HCEC 1CT (cell line): ENCODE measurements around the gene PSMB3.
"Not testable (repeated sequence)": the region's sequence is repeated elsewhere in the genome, so short reads cannot be mapped to it uniquely, and the experiment has no call there.

Experiments
- DNase-seq: peaks from one replicate; pipeline ENCODE4 v3.0.0-alpha.2; 2017

Gene PSMB3

DNA sequence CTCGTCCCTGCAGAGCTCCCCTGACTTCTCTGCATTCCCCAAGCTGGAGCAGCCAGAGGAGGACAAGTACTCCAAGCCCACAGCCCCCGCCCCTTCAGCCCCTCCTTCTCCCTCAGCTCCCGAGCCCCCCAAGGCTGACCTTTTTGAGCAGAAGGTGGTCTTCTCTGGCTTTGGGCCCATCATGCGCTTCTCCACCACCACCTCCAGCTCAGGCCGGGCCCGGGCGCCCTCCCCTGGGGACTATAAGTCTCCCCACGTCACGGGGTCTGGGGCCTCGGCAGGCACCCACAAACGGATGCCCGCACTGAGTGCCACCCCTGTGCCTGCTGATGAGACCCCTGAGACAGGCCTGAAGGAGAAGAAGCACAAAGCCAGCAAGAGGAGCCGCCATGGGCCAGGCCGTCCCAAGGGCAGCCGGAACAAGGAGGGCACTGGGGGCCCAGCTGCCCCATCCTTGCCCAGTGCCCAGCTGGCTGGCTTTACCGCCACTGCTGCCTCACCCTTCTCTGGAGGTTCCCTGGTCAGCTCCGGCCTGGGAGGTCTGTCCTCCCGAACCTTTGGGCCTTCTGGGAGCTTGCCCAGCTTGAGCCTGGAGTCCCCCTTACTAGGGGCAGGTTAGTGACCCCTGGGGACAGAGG, 36.1 kb upstream of the PSMB3 start:
- no peak for DNase-seq

DNA sequence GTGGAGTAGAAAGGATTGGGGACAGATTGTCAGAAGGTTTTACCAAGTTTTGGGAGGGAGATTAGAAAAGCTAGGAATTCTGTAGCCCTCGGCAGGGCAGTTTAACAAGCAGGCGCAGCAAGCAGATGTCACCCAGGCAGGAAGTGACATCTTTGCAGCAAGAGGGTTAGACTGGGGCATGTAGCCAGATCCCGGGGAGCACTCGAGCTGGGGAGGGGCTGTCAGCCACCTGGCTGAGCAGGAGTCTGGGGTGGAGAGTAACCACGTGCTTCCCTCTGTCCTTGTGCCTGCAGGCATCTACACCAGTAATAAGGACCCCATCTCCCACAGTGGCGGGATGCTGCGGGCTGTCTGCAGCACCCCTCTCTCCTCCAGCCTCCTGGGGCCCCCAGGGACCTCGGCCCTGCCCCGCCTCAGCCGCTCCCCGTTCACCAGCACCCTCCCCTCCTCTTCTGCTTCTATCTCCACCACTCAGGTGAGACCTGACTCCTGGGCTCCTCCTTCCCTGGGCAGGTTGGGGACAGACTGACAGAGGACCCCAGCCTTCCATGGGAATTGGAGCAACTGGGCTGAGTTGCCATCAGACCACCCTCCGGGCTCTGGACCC, 35.3 kb upstream of the PSMB3 start:
- DNase-seq = no peak

DNA sequence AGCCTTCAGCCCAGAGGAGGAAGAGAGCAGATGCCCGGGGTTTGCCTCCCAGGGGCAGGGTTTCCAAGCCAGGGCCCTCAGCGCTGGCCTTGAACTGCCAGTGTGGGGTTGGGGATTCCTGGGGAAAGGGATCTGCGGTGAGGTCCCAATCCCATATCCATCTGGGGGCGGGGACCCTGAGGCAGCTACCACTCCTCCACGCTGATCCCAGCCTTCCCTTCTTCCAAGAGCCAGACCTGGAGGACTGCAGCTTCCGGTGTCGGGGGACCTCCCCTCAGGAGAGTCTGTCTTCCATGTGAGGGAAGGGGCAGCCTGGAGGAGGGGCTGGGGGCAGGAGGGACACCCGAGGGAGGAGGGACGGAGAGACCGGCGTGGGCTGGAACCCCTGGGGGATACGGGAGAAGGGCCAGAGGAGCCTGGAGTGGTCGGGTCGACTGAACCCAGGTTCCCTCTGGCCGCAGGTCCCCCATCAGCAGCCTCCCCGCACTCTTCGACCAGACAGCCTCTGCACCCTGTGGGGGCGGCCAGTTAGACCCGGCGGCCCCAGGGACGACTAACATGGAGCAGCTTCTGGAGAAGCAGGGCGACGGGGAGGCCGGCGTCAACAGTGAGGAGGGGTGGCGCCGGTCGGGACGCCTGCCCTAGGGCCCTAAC, 33.1 kb upstream of the PSMB3 start:
- no peak for DNase-seq

DNA sequence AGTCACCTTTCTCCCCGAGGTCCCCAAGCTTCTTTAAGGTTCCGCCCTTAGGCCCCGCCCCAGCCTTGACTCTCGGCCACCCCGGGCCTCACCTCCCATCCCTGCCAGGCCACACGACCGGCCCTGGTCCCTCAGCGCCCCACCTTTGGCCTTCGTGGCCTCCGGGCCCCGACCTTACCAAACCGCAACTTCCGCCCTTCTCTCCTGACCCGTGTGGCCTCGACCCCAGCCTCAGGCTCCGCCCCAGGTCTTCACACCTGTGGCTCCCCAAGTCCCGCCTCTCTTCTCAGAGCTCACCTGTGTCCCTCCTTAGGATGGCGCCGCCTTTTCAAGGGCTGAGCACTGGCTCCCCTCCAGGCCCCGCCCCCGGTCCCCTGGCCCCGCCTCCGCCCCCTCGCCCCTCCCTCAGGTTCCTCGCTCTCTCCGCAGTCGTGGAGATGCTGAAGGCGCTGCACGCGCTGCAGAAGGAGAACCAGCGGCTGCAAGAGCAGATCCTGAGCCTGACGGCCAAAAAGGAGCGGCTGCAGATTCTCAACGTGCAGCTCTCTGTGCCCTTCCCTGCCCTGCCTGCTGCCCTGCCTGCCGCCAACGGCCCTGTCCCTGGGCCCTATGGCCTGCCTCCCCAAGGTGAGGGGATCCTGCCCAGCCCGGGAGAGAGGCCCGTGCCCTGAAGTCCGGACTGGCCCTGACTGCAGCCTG, 32.4 kb upstream of the PSMB3 start:
- no peak for DNase-seq

DNA sequence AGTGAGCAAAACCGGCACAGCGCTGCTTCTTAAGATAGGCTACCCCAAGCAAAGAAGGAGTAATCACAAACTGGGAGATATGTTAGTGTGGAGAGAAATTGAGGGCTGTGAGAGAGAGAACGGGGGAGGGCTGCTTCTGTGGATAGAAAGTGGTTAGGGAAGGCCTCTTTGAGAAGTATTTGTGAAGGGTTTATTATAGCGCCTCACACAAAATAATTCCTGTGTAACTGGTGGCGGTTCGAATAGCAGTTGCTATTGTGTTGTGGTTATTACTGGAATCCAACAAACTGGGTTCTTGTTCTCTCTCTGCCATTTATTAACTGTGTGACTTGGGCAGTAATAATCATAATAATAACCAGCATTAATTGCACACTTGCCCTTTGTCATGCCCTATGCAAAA, 31.6 kb upstream of the PSMB3 start:
- DNase-seq = no peak

DNA sequence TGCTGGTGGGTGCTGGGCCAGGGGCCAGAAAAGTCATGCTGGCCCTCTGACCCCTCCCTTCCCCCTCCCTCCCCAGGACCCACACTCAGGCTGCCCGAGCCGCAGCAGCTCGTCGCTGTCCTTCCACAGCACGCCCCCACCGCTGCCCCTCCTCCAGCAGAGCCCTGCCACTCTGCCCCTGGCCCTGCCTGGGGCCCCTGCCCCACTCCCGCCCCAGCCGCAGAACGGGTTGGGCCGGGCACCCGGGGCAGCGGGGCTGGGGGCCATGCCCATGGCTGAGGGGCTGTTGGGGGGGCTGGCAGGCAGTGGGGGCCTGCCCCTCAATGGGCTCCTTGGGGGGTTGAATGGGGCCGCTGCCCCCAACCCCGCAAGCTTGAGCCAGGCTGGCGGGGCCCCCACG, 30.7 kb upstream of the PSMB3 start:
- no peak for DNase-seq

DNA sequence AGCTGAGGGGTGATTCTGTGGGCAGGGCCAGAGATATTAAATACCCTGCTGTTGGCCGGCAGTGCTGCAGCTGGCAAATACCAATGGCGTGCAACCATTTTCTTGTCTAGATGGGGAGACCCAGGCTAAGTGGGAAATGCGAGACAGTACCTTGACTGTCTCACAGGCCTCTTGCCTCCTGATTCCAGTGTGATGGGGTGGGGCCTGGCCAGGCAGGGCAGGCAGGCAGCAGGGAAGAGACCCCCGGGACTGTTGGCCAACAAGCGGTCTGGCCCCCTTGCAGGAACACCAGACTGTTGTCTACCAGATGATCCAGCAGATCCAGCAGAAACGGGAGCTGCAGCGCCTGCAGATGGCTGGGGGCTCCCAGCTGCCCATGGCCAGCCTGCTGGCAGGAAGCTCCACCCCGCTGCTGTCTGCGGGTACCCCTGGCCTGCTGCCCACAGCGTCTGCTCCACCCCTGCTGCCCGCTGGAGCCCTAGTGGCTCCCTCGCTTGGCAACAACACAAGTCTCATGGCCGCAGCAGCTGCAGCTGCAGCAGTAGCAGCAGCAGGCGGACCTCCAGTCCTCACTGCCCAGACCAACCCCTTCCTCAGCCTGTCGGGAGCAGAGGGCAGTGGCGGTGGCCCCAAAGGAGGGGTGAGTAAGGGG, 28.1 kb upstream of the PSMB3 start:
- DNase-seq = no peak

DNA sequence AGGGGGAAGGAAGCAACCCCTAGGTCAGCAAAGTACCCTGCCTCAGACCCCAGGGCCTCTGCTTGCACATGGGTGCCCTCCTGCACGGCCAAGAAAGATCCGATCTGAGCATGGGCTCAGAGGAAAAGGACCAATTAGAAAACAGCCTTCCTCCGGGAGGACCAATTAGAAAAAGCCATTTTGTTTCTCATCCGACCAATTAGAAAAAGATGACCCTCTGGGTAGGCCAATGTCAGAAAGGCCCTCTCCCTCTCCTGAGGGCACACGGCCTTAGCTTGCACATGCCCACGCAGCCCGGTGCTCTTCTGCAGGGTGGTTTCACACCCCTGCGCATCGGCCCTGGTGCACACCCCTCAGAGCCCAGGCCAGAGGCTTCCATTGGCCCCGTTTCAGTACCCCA, 27.5 kb upstream of the PSMB3 start:
- DNase-seq = no peak

DNA sequence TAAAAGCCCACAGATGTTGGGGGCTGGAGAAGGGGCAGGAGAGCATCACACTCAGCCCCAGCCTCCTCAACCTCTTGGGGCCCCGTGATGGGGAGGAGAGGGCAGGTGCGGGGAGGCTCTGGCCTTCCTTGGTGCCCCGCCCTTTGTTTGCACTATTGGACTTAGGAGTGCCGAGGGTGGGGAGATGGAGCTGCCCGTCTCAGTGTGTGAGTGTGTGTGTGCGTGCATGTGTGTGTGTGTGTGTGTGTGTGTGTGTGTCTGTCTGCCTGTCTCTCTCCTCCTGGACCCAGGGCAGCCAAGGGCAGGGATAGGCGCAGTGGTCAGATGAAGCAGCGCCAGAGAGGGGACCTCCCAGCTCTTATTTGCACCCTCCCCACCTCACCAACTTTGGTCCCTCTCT, 26.4 kb upstream of the PSMB3 start:
- DNase-seq = not testable (repeated sequence)

DNA sequence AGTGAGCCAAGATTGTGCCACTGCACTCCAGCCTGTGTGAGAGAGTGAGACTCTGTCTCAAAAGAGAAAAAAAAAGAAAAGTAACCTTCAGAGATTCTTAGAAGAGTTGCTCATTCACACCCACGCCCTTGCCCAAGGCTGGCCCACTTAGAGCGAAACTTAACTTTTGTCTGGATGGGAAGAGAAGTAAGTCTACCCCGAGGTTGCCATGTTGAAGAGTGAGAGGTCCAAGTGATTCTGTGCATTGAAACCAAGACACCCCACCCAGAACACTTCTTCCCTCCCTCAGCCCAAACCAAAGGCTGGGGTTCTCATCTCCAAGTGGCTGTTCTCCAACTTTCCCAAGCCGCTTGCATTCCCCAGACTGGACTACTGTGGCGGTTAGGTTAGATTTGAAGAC, 24.8 kb upstream of the PSMB3 start:
- no peak for DNase-seq

DNA sequence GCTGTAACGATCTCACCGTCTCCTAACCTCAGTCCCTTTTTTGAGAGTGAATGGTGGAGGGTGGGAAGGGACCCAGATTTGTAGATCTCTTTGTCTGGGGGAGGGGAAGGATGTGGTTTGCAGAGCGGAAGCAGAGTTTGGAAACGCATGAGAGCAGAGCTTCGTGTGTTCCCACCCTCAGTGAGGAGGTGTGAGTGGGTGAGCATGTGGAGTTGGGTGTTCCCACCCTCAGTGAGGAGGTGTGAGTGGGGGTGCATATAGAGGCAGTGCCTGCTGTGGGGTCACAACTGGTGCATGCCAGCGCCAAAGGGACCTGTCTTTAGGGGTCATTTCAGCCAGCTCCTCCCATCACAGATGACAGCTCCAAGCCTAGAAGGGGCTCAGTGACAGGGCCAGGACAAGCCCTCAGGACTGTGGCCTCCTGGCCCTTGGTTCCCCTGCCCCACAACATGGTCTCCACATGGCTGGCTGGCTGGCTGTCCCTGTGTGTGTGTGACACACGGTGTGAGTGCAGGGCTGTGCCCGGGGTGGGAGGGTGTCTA, 24.2 kb upstream of the PSMB3 start:
- DNase-seq = no peak

DNA sequence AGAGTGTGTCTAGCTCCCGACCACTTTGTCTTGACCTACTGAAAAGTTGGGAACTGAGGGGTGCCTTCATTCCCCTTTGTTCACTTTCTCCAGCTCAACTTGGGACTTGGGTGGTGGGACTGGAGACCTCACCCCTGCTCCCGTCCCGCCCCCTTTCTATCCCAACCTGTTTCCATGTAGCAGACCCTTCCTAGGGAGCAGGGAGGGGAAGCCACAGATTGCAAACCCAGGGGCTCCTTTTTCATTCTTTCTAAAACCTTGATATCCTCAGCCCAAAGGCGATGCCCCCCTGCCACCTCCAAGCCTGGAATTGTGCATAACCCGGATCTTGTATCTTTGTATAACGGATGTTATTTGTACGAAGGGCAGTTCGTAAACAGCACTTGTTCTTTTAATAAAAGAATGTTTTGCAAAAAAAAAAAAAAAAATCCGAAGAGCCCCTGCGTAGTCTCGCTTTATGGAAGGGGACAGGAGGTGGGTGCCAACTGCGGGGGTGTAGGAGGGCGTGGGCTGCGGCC, 23.1 kb upstream of the PSMB3 start:
- no peak for DNase-seq

DNA sequence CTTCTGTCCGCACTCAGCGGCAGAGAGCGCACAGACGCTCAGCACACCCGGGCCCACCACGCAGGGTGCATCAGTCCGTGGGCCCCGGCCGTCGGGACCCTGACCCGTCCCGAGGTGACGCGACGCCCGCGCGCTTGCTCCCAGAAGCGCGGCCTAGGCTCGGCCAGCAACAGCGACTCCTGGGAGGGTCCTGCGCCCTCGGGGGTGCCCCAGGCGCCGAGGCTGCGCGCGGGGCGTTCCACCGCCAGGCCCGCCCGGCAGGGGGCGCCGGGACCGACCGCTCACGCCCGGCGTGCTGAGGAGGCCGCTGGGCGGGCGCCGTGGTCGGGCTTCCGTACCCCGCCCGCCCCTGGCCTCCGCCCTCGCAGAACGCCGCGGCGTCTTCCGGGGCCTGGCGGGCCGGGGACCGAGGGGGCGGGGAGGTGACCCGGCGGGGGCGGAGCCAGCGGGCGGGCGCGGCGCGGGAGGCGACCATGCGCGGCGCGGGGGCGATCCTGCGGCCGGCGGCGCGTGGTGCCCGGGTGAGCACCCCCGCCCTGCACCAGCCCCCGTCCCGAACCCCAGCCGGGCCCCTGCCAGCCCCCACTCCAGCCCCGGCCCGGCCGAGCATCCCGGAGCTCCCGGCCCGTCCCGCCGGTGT, 22.5 kb upstream of the PSMB3 start, which contains the start of gene CISD3:
CISD3 (plus strand) TSS at position 456 of the 640 bp plus-strand sequence; CDS start at position 474, 18 bp downstream.
- DNase-seq = peak; percentile 85

DNA sequence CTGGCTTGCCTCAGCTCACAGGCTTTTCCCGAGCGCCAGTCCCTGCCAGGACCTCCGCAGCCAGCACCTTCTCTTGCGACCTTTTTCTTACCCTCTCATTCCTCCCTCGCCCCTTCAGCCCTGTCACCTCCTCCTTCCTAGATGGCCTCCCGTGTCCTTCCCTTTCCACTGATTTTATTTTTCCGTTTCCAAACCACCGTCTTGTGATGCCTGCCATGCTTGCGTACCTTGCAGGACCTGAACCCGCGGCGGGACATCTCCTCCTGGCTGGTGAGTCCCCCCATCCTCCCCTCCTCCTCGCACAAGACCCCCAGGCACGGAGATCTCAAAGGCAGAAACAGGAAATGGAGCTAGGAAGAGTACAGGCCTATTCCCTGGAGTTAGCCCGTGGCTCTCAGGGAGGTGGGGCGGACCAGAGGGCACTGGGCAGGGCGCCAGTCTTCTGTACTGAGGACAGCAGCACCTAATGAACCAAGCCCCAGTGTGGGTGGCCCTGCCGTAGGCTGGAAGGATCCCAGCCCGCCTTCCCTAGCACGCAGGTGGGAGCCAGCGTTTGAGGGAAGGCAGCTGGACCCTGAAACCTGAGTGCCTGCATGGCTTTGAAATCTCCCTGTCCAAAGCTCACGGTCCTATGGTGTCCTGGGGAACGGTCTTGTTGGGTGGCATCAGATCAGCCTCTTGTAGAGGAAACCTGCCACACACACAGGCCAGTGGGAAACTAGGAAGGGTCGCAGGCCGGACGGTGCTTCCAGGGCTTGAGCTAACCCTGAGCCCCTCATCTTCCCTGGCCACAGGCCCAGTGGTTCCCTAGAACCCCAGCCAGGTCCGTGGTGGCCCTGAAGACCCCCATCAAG, 21.8 kb upstream of the PSMB3 start:
- peak; percentile 63 for DNase-seq

DNA sequence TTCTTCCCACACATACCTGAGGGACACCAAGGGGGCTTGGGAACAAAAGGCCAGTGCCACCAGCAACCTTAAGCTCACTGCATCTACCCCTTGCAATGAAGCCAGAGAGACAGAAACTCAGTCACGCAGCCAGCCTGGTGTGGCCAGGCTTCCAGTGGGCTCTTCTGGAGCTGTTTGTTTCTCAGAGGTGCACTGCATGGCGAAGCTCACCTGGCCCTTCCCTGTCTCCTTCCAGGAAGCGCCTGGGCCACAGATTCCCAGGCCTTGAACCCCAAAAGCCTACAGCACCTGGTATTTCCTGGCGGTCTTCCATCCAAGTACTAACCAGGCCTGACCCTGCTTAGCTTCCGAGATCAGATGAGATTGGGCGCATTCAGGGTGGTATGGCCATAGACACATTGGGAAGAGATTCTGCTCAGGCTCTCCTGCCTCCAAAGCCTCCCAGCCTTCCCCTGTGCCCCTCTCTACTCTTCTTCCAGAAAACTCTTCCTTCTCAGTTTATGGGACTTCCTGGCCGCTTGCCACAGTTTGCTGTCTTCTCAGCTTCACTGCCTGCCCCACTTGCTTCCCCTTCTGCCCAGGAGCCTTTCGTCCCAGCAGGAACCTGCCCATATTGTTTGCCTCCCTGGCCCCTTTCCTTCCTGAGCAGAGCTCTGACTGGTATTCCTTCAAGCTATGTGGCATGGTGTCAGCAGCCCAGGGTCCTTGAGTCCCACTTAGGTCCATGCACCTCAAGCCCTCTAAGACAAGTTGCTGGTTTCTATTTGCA, 20.8 kb upstream of the PSMB3 start:
- no peak for DNase-seq

DNA sequence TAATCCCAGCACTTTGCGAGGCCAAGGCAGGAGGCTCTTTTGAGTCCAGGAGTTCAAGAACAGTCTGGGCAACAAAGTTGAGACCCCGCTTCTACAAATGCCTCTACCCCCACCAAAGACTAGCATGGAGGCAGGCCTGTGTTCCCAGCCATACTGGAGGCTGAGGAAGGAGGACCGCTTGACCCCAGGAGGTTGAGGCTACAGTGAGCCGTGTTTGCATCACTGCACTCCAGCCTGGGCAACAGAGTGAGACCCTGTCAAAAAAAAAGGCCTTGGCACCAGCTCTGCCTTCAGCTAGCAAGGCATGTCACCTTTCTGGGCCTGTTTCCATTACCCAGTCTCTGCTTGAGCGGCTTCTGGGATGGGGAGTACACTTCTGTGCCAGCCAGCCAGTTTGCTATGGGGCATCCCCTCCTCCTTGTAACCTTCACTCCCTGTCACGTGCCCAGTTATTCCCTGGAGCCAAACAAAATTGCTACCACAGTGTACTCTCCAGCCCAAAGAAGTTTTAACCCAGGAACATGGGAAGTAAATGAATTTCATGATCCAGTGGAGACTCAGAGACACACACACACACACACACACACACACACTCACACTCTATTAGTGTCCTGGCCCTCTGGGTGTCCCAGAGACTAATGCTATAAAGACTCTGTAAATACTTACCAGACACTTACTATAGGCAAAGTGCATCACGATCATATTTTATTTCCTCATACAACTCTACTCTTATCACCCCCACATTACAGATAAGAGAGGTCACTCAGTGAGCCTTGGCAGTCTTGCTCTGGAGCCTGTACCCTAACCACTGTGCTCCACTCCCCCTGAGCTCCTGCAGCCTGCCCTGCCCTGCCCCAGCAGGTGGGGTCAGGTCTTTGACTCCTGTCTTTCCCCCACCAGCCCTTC, 19.9 kb upstream of the PSMB3 start:
- DNase-seq = no peak

DNA sequence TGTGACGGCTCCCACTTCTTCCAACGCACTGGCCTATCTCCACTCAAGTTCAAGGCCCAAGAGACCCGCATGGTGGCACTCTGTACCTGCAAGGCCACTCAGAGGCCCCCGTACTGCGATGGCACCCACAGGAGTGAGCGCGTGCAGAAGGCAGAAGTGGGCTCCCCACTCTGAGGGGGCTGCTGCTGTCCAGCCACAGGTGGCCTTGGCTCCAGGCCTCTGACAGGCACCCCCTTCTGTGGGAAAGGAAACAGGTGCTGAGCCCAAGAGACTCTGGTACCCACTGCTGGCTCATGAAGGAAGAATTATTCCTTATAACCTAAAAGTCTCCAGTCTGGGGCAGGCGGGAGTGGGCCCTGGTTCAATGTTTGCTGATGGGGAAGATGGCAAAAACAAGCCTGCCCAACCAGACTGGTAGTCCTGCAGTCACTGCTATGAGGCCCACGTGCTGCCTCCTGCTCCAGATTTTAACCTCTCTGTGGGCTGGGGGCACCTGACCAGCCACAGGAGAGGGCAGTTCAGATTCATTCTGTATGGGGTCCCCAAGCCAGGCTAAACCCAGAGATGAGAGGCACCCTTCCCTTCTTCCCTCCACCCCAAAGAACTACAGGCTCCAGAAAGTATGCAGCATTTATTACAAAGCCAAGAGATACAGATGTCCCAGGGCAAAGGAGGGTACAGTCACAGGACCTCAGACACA, 19.1 kb upstream of the PSMB3 start:
- DNase-seq = no peak
